Fibroblast of the aortic adventitia (primary cell): ENCODE results near the gene ABHD2. TPM values are rescaled to one million over a fixed set of nuclear protein-coding genes. Genes with fewer than 3 reads are reported as not detected.
"Not testable (repeated sequence)": the region's sequence is repeated elsewhere in the genome, so short reads cannot be mapped to it uniquely, and the experiment has no call there.

Experiments
- DNase-seq: peaks from one replicate; pipeline ENCODE4 v3.0.0-alpha.2; 2010; ENCODE audit warnings: low read depth
- H3K4me3 ChIP-seq: 2 replicates; pipeline ENCODE4 v1.5.1; 2011; ENCODE audit warnings: low read depth, mild to moderate bottlenecking, control low read depth, low read length, moderate library complexity
- total RNA-seq: library from RNA; depleted of rRNA; stranded (reverse); fragments of >200 nt; gene quantifications from 2 replicates; pipeline ENCODE4 v1.2.3, GENCODE V29; 2012; ENCODE audit warnings: low replicate concordance
- TF ChIP-seq, protein P1 (sequence below): IDR thresholded peaks from 2 replicates; pipeline ENCODE4 v1.5.1; 2011; ENCODE audit warnings: mild to moderate bottlenecking, low read length, control low read depth, inconsistent platforms; ENCODE audit not compliant: insufficient read depth

Gene ABHD2, protein sequence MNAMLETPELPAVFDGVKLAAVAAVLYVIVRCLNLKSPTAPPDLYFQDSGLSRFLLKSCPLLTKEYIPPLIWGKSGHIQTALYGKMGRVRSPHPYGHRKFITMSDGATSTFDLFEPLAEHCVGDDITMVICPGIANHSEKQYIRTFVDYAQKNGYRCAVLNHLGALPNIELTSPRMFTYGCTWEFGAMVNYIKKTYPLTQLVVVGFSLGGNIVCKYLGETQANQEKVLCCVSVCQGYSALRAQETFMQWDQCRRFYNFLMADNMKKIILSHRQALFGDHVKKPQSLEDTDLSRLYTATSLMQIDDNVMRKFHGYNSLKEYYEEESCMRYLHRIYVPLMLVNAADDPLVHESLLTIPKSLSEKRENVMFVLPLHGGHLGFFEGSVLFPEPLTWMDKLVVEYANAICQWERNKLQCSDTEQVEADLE
- 34.5 and 100 TPM in 2 replicates for total RNA-seq

DNA sequence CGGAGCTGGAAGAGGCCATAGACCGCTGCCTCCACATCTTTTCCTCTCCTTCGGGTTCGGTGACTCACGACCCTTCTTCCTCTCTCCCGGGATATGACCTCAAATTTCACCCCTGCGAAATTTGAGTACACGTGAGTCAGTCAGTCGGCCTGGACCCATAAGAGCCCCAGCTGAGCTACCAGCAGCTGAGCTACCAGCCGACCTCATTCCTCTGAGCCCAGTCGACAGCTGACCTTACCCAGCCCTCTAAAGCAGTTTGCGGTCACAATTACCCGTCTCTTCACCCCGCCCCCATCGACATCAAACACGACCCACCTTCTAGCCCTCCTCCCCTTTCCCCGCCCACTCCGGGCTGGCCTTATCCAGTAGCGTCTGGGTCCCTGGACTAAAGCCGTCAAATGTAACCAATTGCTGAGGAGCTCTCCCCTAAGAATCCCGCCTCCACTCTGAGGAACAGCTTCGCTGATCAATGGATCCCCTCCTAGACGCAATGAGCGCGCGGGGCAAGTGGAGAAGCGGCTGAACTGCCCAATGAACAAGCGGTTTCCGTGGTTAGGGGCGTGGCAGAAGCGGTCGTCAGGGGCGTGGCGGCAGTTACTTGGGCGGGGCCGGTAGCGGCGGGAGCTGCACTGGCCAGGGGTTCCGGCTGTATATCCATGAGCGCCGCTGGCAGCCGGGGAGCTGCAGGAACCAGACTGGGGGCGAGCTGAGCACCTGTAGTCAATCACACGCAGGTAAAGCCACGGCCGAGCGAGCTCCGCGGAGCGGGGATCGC, at the start of gene ABHD2:
Gene ABHD2, plus strand, starts transcription at position 627 of the 775 bp plus-strand sequence. CDS start 27,872 bp downstream, outside the sequence.
- peak; percentile 100 for DNase-seq
- TF ChIP-seq, protein P1, sequence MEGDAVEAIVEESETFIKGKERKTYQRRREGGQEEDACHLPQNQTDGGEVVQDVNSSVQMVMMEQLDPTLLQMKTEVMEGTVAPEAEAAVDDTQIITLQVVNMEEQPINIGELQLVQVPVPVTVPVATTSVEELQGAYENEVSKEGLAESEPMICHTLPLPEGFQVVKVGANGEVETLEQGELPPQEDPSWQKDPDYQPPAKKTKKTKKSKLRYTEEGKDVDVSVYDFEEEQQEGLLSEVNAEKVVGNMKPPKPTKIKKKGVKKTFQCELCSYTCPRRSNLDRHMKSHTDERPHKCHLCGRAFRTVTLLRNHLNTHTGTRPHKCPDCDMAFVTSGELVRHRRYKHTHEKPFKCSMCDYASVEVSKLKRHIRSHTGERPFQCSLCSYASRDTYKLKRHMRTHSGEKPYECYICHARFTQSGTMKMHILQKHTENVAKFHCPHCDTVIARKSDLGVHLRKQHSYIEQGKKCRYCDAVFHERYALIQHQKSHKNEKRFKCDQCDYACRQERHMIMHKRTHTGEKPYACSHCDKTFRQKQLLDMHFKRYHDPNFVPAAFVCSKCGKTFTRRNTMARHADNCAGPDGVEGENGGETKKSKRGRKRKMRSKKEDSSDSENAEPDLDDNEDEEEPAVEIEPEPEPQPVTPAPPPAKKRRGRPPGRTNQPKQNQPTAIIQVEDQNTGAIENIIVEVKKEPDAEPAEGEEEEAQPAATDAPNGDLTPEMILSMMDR: no peak
- peak within 1 kb of the TSS; percentile 84 for H3K4me3 ChIP-seq

DNA sequence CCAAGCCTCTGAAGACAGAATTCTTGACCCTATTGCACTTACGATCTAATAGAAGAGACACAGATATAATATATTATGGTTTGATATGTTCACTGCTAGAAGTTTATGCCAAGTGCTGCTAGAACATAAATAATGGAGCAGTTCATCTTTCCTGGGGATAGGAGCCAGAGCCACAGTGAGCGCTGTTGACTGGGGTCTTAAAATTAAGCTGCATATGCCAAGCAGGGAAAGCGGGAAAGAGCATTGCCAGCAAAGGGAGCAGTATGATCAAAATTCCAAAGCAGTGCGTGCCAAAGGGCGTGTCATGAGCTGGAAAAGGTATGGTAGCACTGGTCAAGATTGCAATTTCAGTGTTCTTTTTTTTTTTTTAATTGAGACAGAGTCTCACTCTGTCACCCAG, 49.1 kb upstream of the ABHD2 start:
- TF ChIP-seq, protein P1: no peak
- H3K4me3 ChIP-seq: no peak overlapping the region
- no peak for DNase-seq

DNA sequence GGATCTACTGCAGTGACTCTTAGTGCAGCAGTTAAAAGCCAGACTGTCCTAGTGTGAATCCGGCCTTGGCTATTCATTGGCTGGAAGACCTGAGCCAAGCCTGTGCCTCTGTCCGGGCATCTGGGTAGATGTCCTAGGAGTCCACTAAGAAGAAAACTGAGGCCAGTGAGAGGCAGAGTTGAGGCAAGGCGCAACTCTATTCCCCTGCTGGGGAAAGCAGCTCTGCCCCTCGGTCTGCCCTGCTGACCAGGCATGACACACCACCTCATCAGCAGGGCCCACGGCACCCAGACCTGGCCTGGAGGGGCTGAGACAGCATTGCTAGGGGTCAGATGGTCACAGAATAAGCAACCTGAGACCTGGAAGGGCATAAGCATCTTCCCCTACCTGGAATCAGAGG, 46.7 kb upstream of the ABHD2 start:
- H3K4me3 ChIP-seq: no peak overlapping the region
- no peak for DNase-seq
- TF ChIP-seq, protein P1: no peak

DNA sequence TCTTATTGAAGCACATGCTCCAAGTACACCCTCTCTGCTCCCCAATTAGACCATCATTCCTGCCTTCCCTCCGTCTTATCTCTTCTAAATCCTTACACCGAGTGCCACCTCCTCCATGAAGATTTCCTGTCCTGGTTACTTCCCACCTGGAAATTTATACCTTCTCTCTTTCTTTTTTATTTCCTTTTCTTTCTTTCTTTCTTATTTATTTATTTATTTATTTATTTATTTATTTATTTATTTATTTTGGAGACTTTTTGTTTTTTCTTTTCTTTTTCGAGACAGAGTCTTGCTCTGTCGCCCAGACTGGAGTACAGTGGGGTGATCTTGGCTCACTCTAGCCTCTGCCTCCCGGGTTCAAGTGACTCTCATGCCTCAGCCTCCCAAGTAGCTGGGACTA, 45.9 kb upstream of the ABHD2 start:
- DNase-seq: no peak
- TF ChIP-seq, protein P1: no peak
- H3K4me3 ChIP-seq: no peak overlapping the region

DNA sequence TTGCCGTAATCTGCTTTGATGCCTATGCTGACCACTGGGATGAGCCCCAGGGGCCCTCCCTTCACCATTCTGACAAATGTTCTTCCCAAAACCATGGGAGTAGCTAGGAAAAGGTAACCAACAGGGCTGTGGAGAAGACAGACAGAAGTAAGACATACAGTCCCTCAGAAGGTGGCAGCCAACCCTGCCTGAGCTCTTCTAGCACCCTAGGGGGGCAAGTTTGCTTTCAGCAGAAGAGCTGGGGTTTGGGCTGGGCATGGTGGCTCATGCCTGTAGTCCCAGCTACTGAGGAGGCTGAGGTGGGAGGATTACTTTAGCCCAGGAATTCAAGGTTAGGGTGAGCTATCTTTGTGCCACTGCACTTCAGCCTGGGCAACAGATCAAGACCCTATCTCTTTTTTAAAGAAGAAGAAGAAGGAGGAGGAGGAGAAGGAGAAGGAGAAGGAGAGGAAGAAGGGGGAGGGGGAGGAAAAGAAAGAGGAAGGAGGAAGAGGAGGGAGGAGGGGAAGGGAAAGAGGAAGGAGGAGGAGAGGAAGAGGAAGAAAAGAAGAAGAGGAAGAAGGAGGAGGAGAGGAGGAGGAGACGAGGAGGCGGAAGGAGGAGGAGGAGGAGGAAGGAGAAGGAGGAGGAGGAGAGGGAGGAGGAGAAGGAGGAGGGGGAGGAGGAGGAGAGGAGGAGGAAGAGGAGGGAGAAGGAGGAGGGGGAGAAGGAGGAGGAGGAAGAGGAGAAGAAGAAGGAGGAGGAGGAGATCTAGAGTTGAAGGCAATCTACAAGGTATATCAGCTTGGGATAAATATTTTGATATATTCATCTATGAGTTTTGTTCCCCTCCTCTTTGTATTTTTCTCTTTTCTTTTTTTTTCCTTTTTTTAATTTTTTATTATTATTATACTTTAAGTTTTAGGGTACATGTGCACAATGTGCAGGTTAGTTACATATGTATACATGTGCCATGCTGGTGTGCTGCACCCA, 44.9 kb upstream of the ABHD2 start:
- TF ChIP-seq, protein P1: no peak
- no peak overlapping the region for H3K4me3 ChIP-seq
- DNase-seq: no peak

DNA sequence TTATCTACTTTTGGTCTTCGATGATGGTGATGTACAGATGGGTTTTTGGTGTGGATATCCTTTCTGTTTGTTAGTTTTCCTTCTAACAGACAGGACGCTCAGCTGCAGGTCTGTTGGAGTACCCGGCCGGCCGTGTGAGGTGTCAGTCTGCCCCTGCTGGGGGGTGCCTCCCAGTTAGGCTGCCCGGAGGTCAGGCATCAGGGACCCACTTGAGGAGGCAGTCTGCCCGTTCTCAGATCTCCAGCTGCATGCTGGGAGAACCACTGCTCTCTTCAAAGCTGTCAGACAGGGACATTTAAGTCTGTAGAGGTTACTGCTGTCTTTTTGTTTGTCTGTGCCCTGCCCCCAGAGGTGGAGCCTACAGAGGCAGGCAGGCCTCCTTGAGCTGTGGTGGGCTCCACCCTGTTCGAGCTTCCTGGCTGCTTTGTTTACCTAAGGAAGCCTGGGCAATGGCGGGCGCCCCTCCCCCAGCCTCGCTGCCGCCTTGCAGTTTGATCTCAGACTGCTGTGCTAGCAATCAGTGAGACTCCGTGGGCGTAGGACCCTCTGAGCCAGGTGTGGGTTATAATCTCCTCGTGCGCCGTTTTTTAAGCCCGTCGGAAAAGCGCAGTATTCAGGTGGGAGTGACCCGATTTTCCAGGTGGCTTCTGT, 39.1 kb upstream of the ABHD2 start:
- H3K4me3 ChIP-seq, DNase-seq: not testable (repeated sequence)
